ENCODE data around the gene DOCK9.
A peak's percentile ranks its signal among the peaks of the same experiment; 100 is the strongest.

The DOCK9 gene

DNA sequence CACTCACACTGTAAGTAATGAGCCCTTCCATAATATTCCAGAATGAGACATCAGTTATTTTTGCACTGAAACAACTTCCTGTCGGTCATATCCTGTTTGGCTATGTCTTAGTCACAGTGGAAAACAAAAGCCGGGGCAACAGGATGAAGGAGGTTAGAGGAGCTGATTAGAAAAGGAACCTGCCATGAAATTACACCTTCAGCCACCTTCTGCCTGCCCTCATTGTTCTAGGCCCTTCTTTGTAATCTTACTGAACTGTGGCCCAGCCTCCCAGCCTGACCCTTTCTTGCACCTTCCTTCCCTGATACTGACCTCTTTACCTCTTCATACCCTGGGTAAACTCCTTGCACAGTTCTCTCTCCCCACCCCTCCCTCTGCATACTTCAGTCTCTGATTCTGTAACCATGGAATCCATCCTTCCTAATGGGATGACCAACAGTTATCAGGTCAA lies 67.3 kb downstream of the DOCK9 start:
- H3K4me2 ChIP-seq (ENCODE audit: low read length, poor library complexity, severe bottlenecking) = no peak overlapping the region
- no peaks in the 10 kb centered on the region for H3K9me3 ChIP-seq (ENCODE audit: control insufficient read depth, low read length)
- H2BK5ac ChIP-seq (ENCODE audit: low read depth, low read length, poor library complexity, severe bottlenecking) = no peak overlapping the region
- no peak overlapping the region for H3K23ac ChIP-seq (ENCODE audit: low read length in 2 of 2)
- peak overlapping the region; percentile 29 for H4K8ac ChIP-seq (ENCODE audit: low read length)
- H3K4me3 ChIP-seq (ENCODE audit: insufficient read depth in 1 of 2, low read depth in 1 of 2, low read length in 2 of 2) = no peak overlapping the region
- no peaks in the 10 kb centered on the region for H3K27me3 ChIP-seq (ENCODE audit: control insufficient read depth in 1 of 2, insufficient read depth in 1 of 2, low read length in 2 of 2)
- H3K27ac ChIP-seq (ENCODE audit: low read length, poor library complexity, severe bottlenecking) = no peak overlapping the region
- 10% methylated on average over 2 of the region's 2 CpGs for WGBS
- peaks cover 0 to 5% of the 10 kb centered on the region in 2 experiments for H3K36me3 ChIP-seq (ENCODE audit: control insufficient read depth in 1 of 2, insufficient read depth in 2 of 2, low read depth in 1 of 2, low read length in 2 of 2)
- no peaks in the 10 kb centered on the region for H3K4me1 ChIP-seq (ENCODE audit: control insufficient read depth, insufficient read depth, low read depth, low read length)
- no peak overlapping the region for H2AK5ac ChIP-seq (ENCODE audit: low read length, severe bottlenecking)
- H3K9ac ChIP-seq (ENCODE audit: low read length) = peak overlapping the region; percentile 53
- peak overlapping the region; percentile 84 for H4K91ac ChIP-seq (ENCODE audit: low read length)
- no peak overlapping the region for H2BK120ac ChIP-seq (ENCODE audit: low read depth, low read length)
- peaks cover 1% of the 10 kb centered on the region for H3K79me1 ChIP-seq (replicated peaks; ENCODE audit: low read length, poor library complexity, severe bottlenecking)
- H2BK12ac ChIP-seq (ENCODE audit: low read length in 2 of 2) = peak overlapping the region in 1 of 2 experiments; percentile 63
- no peak overlapping the region for H3K4ac ChIP-seq (ENCODE audit: low read depth in 1 of 2, low read length in 2 of 2)
- peak; percentile 70 for DNase-seq
- no peak overlapping the region for H2AFZ ChIP-seq (ENCODE audit: low read depth, low read length)
- no peak overlapping the region for H2BK15ac ChIP-seq (ENCODE audit: low read depth, poor library complexity, severe bottlenecking)
- no peak overlapping the region for H3K14ac ChIP-seq (ENCODE audit: low read length in 2 of 2)
- H3K18ac ChIP-seq (ENCODE audit: low read depth in 1 of 2, low read length in 2 of 2) = no peak overlapping the region

DNA sequence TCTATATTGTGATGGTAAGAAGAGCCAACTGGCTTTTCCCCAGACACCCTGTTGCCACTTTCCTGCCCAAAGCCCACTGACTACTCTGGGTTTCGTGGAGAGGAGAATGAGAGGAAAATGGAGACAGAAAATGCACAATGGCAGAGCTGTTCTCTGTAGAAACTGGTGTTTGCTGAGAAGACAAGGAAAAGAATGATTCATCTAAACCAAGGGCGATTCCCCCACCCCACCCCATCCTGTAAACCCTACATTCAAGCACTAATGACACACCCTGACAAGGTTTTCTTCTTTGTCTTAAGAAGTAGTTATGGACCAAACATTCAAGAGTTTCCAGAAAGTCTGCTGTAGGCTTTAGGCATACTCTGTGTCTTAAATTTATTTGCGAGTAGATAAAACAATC lies 68.8 kb downstream of the DOCK9 start:
- H3K4me1 ChIP-seq (ENCODE audit: control insufficient read depth, insufficient read depth, low read depth, low read length) = no peaks in the 10 kb centered on the region
- no peak overlapping the region for H2AK5ac ChIP-seq (ENCODE audit: low read length, severe bottlenecking)
- no peak overlapping the region for H3K18ac ChIP-seq (ENCODE audit: low read depth in 1 of 2, low read length in 2 of 2)
- H2BK5ac ChIP-seq (ENCODE audit: low read depth, low read length, poor library complexity, severe bottlenecking) = no peak overlapping the region
- H2BK15ac ChIP-seq (ENCODE audit: low read depth, poor library complexity, severe bottlenecking) = no peak overlapping the region
- H3K4ac ChIP-seq (ENCODE audit: low read depth in 1 of 2, low read length in 2 of 2) = no peak overlapping the region
- no peak overlapping the region for H3K4me2 ChIP-seq (ENCODE audit: low read length, poor library complexity, severe bottlenecking)
- no peak overlapping the region for H4K8ac ChIP-seq (ENCODE audit: low read length)
- no peak overlapping the region for H2AFZ ChIP-seq (ENCODE audit: low read depth, low read length)
- H2BK12ac ChIP-seq (ENCODE audit: low read length in 2 of 2) = no peak overlapping the region
- H2BK120ac ChIP-seq (ENCODE audit: low read depth, low read length) = no peak overlapping the region
- no peak overlapping the region for H3K9ac ChIP-seq (ENCODE audit: low read length)
- no peak overlapping the region for H3K14ac ChIP-seq (ENCODE audit: low read length in 2 of 2)
- no peak overlapping the region for H4K91ac ChIP-seq (ENCODE audit: low read length)
- no peak overlapping the region for H3K27ac ChIP-seq (ENCODE audit: low read length, poor library complexity, severe bottlenecking)
- no peak overlapping the region for H3K4me3 ChIP-seq (ENCODE audit: insufficient read depth in 1 of 2, low read depth in 1 of 2, low read length in 2 of 2)
- H3K79me1 ChIP-seq (replicated peaks; ENCODE audit: low read length, poor library complexity, severe bottlenecking) = peaks cover 1% of the 10 kb centered on the region
- peak; percentile 14 for DNase-seq
- no peak overlapping the region for H3K23ac ChIP-seq (ENCODE audit: low read length in 2 of 2)
- no peaks in the 10 kb centered on the region for H3K27me3 ChIP-seq (ENCODE audit: control insufficient read depth in 1 of 2, insufficient read depth in 1 of 2, low read length in 2 of 2)
- WGBS = 100% methylated on average over 1 of the region's 3 CpGs
- no peaks in the 10 kb centered on the region for H3K9me3 ChIP-seq (ENCODE audit: control insufficient read depth, low read length)
- H3K36me3 ChIP-seq (ENCODE audit: control insufficient read depth in 1 of 2, insufficient read depth in 2 of 2, low read depth in 1 of 2, low read length in 2 of 2) = peaks cover 0 to 5% of the 10 kb centered on the region in 2 experiments

DNA sequence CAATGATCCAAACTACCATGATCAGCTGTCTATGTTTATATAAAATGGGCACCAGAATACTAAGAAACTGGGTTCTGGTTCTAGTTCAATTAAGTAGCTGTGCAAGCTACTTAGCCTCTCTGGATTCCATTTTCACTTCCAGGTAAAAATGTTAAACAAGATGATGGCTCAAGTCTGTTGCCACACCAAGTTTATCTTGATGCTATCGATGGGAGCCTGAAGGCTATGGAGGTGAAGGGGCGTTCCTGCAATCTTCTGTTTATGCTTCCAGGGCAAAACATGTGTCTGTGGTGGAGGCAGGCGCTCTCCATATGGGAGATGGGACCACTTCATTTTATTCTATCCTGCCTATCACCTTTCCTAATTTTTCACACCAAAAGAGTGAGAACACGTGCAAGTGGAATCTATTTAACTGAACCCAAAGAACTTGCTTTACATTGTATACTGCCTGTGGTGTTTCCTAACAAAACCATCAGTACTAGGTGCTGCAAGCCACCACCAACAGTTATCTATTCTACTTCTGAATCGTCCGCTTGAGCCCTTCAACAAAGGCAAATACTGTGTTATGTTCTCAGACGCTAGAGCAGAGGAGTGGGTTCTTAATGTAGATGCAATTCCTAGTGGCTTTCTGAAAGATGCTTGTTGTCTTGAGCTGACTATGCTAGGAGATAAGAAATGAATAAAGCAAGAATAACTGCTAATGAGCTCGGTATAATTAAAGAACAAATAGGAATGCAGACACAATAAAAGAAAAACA lies 70.9 kb downstream of the DOCK9 start:
- Histone ChIP-seq H3K27me3 (ENCODE audit: control insufficient read depth in 1 of 2, insufficient read depth in 1 of 2, low read length in 2 of 2) (no peaks in the 10 kb centered on the region), H4K91ac (ENCODE audit: low read length) (no peak overlapping the region), H3K9ac (ENCODE audit: low read length) (no peak overlapping the region), H3K4me1 (ENCODE audit: control insufficient read depth, insufficient read depth, low read depth, low read length) (no peaks in the 10 kb centered on the region), H3K18ac (ENCODE audit: low read depth in 1 of 2, low read length in 2 of 2) (no peak overlapping the region), H3K23ac (ENCODE audit: low read length in 2 of 2) (no peak overlapping the region), H2AK5ac (ENCODE audit: low read length, severe bottlenecking) (no peak overlapping the region), H4K8ac (ENCODE audit: low read length) (no peak overlapping the region), H3K4me3 (ENCODE audit: insufficient read depth in 1 of 2, low read depth in 1 of 2, low read length in 2 of 2) (no peak overlapping the region), H2BK12ac (ENCODE audit: low read length in 2 of 2) (no peak overlapping the region), H3K27ac (ENCODE audit: low read length, poor library complexity, severe bottlenecking) (no peak overlapping the region), H3K4me2 (ENCODE audit: low read length, poor library complexity, severe bottlenecking) (no peak overlapping the region), H2BK120ac (ENCODE audit: low read depth, low read length) (no peak overlapping the region), H3K79me1 (replicated peaks; ENCODE audit: low read length, poor library complexity, severe bottlenecking) (peaks cover 1% of the 10 kb centered on the region), H3K14ac (ENCODE audit: low read length in 2 of 2) (no peak overlapping the region), H3K4ac (ENCODE audit: low read depth in 1 of 2, low read length in 2 of 2) (no peak overlapping the region), H2BK15ac (ENCODE audit: low read depth, poor library complexity, severe bottlenecking) (no peak overlapping the region), H3K9me3 (ENCODE audit: control insufficient read depth, low read length) (no peaks in the 10 kb centered on the region), H2AFZ (ENCODE audit: low read depth, low read length) (no peak overlapping the region), H2BK5ac (ENCODE audit: low read depth, low read length, poor library complexity, severe bottlenecking) (no peak overlapping the region), H3K36me3 (ENCODE audit: control insufficient read depth in 1 of 2, insufficient read depth in 2 of 2, low read depth in 1 of 2, low read length in 2 of 2) (peaks cover 3 to 8% of the 10 kb centered on the region in 2 experiments)
- 98% methylated on average over 7 of the region's 8 CpGs for WGBS
- DNase-seq = no peak

DNA sequence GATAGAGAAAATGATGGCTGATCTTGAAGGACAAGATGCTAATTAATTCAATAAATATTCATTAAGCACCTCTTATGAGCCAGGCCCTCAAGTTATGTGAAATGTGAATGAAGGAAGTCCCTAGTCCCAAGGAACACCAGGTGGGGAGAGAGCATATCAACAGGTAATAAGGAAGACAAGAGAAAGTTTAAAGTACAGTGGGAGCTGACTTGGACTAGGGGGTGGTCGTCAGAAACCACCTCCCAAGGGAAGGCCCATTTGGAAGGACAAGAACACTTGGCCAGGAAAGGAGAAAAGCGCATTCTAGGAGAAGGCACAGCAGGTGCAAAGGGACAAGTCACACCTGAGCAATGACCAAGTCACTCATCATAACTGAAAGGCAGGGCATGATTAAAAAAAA lies 72.7 kb downstream of the DOCK9 start:
- Histone ChIP-seq H3K9me3 (ENCODE audit: control insufficient read depth, low read length) (no peaks in the 10 kb centered on the region), H2BK120ac (ENCODE audit: low read depth, low read length) (no peak overlapping the region), H3K9ac (ENCODE audit: low read length) (no peak overlapping the region), H2BK15ac (ENCODE audit: low read depth, poor library complexity, severe bottlenecking) (no peak overlapping the region), H2BK12ac (ENCODE audit: low read length in 2 of 2) (no peak overlapping the region), H2AK5ac (ENCODE audit: low read length, severe bottlenecking) (no peak overlapping the region), H3K4me3 (ENCODE audit: insufficient read depth in 1 of 2, low read depth in 1 of 2, low read length in 2 of 2) (no peak overlapping the region), H3K4ac (ENCODE audit: low read depth in 1 of 2, low read length in 2 of 2) (no peak overlapping the region), H3K23ac (ENCODE audit: low read length in 2 of 2) (no peak overlapping the region), H3K18ac (ENCODE audit: low read depth in 1 of 2, low read length in 2 of 2) (no peak overlapping the region), H3K27me3 (ENCODE audit: control insufficient read depth in 1 of 2, insufficient read depth in 1 of 2, low read length in 2 of 2) (no peaks in the 10 kb centered on the region), H4K91ac (ENCODE audit: low read length) (no peak overlapping the region), H4K8ac (ENCODE audit: low read length) (no peak overlapping the region), H2BK5ac (ENCODE audit: low read depth, low read length, poor library complexity, severe bottlenecking) (no peak overlapping the region), H3K79me1 (replicated peaks; ENCODE audit: low read length, poor library complexity, severe bottlenecking) (no peaks in the 10 kb centered on the region), H3K4me2 (ENCODE audit: low read length, poor library complexity, severe bottlenecking) (no peak overlapping the region), H3K14ac (ENCODE audit: low read length in 2 of 2) (no peak overlapping the region), H3K27ac (ENCODE audit: low read length, poor library complexity, severe bottlenecking) (no peak overlapping the region), H3K4me1 (ENCODE audit: control insufficient read depth, insufficient read depth, low read depth, low read length) (no peaks in the 10 kb centered on the region), H2AFZ (ENCODE audit: low read depth, low read length) (no peak overlapping the region), H3K36me3 (ENCODE audit: control insufficient read depth in 1 of 2, insufficient read depth in 2 of 2, low read depth in 1 of 2, low read length in 2 of 2) (peaks cover 5 to 16% of the 10 kb centered on the region in 2 experiments)
- no peak for DNase-seq
- WGBS = 86% methylated on average over 1 of the region's 2 CpGs

Data from mesenchymal stem cell (in vitro differentiated cells and primary cell).